ENCODE data around the gene MAP3K2. TPM values are rescaled to one million over a fixed set of nuclear protein-coding genes. Genes with fewer than 3 reads are reported as not detected.

MAP3K2 gene
- total RNA-seq, 1 donor from 2014 or later, result 34.9 TPM

DNA sequence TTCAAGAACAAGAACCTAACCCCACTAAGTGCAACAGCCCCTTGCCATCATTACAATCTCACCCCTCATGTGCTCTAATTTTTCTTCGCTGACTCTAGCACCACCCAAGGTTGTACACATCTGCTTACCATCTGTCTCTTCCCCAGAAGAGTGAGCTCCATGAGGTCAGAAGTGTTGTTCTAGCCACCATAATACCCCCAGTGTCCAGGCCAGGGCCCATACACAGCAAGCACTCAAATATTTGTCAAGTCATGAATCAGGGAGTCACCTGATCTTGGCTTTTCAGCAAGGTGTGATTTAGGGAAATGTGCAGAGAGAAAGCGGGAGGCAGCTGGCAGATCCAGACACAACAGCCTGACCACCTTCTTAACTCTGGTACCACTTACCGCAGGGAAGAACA lies 99.5 kb downstream of the MAP3K2 start:
- DNase-seq, result no peak

- no peak for DNase-seq
These were observed 104.5 kb downstream of the MAP3K2 start for GRCh38 chr2:127283275-127283674.

GRCh38 chr2:127280693-127281092 lies 107.1 kb downstream of the MAP3K2 start:
- no peak for DNase-seq

DNA sequence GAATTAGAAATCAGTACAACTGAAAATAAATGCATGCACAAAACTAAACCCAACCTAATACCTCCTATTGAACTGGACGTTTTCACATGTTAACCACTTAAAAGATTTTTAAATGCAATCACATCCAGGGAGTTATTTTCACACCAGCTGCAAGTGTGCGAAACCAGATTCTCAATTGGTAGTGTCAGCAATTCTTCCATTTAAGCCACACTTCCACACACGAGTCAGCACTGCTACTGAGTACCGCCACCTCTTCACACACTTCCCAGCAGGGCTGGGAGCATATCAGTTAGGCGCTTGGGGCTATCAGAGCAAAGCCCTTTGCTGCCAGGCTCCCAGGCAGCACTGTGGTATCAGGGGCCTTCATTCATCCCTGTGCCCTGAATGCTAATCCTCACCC lies 108.0 kb downstream of the MAP3K2 start:
- no peak for DNase-seq

DNA sequence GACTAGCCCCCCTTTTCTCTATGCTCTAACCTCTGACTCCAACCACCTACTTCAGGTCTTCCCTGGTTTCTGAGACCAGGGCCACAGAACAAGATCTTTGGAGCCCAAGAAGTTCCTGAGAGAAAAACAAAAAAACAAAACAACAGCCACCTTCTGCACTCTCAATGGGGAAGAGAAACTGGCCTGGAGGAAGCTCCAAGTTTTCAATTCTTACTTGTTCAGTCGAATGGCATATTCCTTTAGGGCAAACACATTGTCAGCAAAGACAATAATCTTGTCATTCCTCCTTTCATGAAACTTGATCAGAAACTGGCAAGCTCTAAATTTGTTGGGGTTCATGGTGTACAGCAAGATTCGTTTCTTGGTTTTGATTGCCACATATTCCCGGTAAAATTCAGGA lies 108.8 kb downstream of the MAP3K2 start:
- DNase-seq, result no peak

DNA sequence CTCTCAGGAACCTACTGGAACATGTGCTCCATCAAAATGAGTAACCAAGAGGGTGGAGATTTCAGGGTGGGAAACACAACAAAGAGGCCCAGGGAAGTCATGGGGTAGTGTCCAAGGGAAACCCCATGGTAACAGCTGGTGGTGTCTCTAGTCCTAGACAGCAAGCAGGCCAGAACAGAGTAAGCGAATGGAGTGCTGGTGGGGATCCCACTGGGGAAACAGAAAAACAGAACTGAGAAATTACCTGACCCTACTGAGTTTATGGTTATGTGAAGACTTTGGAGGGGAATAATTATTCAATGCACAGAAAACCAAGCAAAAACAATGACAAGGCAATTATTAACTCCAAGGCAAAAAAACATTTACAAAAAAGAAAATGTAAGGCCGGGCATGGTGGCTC lies 110.7 kb downstream of the MAP3K2 start:
- no peak for DNase-seq

GRCh38 chr2:127275789-127276188 lies 112.0 kb downstream of the MAP3K2 start:
- no peak for DNase-seq

- DNase-seq, result no peak
These were observed 112.4 kb downstream of the MAP3K2 start for GRCh38 chr2:127275356-127275755.

DNA sequence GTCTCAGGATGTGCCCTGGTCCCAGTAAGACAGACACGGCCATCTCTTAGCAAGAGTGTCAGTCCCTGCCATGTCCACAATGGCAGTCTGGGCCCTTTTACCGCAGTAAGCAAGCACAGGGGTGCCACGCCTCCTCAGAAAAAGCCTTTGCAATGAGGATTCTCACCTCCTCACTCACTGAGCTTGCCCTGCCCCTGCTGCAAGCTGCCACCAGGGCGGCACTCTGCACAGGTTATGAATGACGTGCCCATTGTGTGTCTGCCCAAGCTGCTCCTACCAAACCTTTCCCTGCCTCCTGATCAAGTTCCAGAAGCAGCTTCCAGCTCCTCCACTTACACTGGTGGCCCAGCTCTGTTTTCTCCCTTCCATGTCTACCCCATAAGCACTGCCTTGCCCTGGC lies 117.1 kb downstream of the MAP3K2 start:
- DNase-seq, result no peak

- DNase-seq, result peak; percentile 23
These were observed 125.9 kb downstream of the MAP3K2 start for GRCh38 chr2:127261804-127262406.

DNA sequence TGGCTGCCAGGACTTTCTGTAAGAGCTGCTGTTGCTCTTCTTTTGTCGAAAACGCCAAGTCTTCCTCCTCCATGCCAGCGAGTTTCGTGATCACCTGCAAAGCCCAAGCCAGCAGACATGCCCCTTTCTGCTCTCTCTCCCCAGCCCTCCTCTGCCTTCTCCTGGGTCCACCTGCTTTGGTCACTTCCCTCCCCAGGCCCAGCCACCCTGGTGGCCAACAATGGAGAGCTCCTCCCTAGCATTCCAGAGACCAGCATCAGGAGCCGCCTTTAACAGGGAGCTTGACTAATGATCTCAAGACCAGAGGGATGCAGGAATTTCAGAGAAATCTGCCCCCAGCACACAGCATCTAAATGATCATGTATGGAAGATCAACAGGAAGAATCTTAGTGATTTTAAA lies 128.4 kb downstream of the MAP3K2 start:
- no peak for DNase-seq

- no peak for DNase-seq
These were observed 130.9 kb downstream of the MAP3K2 start for GRCh38 chr2:127256866-127257265.

DNA sequence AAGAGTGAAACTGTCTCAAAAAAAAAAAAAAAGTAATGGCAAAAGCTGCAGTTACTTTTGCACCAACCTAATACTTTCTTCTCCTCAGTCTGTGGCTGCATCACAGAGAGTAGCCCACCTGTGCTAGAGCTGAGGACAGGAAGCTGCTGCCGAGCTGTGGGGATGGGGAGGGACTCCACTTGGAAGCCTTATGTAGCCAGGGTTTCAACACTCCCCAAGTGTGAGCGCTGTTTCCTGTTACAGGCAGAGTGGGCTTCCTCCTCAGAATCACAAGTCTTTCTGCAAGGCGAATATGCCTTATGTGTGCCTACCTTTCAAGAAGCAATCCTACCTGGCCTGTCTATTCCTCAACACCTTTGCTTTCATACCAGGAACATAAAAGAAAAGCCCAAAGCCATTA lies 131.4 kb downstream of the MAP3K2 start:
- no peak for DNase-seq

DNA sequence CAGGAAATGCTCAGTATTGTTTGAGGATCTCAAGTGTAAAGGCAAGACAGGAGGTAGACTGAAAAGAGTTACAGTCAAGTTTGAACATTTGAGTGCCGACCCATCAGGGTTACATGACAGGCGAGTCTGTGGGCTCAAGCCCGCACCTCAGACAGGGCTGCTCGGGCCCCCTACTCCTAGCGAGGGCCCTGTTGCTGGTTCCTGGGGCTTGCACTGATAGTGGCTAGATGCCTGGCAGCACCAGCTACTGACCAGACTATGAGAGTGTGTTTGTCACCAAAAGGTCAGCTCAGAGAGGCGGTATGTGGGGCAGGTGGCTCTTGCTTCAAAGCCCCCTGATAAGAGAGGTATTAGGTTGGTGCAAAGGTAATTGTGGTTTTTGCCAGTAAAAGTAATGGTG lies 132.1 kb downstream of the MAP3K2 start:
- DNase-seq, result no peak

- peak; percentile 30 for DNase-seq
These were observed 132.6 kb downstream of the MAP3K2 start for GRCh38 chr2:127255146-127255545.

GRCh38 chr2:127254386-127254981 lies 133.3 kb downstream of the MAP3K2 start:
- no peak for DNase-seq

Small RNA genes lying within 50 kb of the gene (small RNA-seq; reads per million reads assigned to genes)
- gene MIR4783 (ENCODE audit: low replicate concordance) (not detected), gene RNU6-1147P (ENCODE audit: low replicate concordance) (not detected)

Other genes starting within 250 kb of the MAP3K2 start
- gene CYP27C1, start 167.7 kb downstream of the MAP3K2 start, total RNA-seq, result 4.3 TPM
- gene ERCC3, start 93.8 kb downstream of the MAP3K2 start, total RNA-seq, result 30.6 TPM
- gene PROC, start 30.5 kb upstream of the MAP3K2 start, total RNA-seq, result 0.39 TPM
- 36.2 TPM for gene IWS1, start 138.5 kb upstream of the MAP3K2 start, total RNA-seq
- 0.49 TPM for gene MYO7B, start 147.7 kb upstream of the MAP3K2 start, total RNA-seq